ENCODE results near the gene OXTR.

OXTR gene

GRCh38 chr3:8769088-8769822, at the start of gene OXTR:
Gene OXTR (minus strand): TSS chr3:8769613. CDS start chr3:8768187, 1,426 bp downstream.
- in situ Hi-C loops (cut with MboI; ENCODE audit: low sequenced_read_pairs) = no loop called here

GRCh38 chr3:8817486-8817885, 48.1 kb upstream of the OXTR start:
- in situ Hi-C loops (cut with MboI; ENCODE audit: low sequenced_read_pairs) = no loop called here

- in situ Hi-C loops (cut with MboI; ENCODE audit: low sequenced_read_pairs) = no loop called here
Measured at GRCh38 chr3:8816106-8816505, 46.7 kb upstream of the OXTR start.

GRCh38 chr3:8813411-8813810, 44.0 kb upstream of the OXTR start:
- in situ Hi-C loops (cut with MboI; ENCODE audit: low sequenced_read_pairs) = no loop called here

DNA sequence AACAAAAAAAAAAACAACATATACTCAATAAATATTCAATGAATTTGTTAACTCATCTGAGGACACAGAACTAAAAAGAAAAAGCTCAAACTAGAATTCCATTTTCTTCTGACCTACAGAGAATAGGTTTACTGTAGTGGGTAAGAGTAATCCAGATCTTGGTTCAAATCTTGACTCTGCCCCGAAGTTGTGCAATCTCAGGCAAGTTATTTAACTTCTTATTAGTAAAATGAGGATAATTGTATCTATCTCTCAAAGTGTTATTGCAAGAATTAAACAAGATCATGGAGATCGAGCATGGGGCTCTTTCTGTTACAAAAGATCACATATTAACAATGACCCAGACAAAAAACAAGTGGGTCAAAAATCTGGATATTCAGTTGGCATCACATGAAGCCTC, 41.1 kb upstream of the OXTR start:
- in situ Hi-C loops (cut with MboI; ENCODE audit: low sequenced_read_pairs) = no loop called here

DNA sequence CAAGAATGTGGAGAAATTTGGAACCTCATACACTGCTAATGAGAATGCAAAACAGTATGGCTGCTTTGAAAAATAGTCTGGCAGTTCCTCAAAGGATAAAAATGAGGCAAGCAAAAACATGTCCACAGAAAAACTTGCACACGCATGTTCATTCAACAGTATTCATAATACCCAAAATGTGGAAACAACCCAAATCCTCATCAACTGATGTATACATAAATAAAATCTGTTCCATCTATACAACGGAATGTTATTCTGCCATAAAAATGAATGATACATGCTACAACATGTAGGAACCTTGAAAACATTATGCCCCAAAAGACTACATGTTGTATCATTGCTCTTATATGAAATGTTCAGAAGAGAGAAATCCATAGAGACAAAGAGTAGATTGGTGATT, 36.4 kb upstream of the OXTR start:
- in situ Hi-C loops (cut with MboI; ENCODE audit: low sequenced_read_pairs) = no loop called here

DNA sequence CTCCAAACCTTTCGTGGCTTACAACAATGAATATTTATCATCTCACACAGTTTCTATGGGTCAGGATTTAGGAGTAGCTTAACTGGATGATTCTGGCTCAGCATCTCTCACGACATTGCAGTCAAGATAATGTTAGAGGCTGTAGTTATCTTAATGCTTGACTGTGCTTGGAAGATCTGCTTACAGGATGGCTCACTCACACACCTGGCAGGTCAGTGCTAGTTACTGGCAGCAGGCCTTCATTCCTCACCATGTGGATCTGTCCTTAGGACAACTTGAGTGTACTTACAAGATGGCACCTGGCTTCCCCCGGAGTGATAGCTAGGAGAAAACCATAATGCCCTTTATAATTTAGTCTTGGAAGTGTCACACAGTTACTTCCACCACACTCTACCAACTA, 32.8 kb upstream of the OXTR start:
- in situ Hi-C loops (cut with MboI; ENCODE audit: low sequenced_read_pairs) = no loop called here

- in situ Hi-C loops (cut with MboI; ENCODE audit: low sequenced_read_pairs) = no loop called here
Measured at GRCh38 chr3:8800016-8800415, 30.6 kb upstream of the OXTR start.

DNA sequence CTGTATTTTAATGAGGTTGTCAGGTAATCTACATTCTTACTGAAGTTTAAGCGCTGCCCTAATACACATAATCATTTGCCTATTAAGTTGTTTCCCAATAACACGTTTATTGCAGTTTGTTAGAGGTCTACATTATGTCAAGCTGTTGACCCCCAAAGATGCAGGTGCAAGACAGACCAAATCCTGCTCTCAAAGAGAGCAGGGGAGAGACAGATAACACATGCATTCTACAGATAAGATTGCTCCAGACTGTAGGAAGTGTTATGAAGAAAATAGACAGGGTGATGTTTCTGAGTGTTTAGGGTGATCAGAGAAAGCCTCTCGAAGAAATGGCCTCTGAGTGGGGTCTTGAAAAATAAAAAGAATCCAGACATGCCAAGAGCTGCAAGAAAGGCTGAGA, 24.8 kb upstream of the OXTR start:
- in situ Hi-C loops (cut with MboI; ENCODE audit: low sequenced_read_pairs) = no loop called here

- in situ Hi-C loops (cut with MboI; ENCODE audit: low sequenced_read_pairs) = no loop called here
Measured at GRCh38 chr3:8793242-8793641, 23.8 kb upstream of the OXTR start.

- in situ Hi-C loops (cut with MboI; ENCODE audit: low sequenced_read_pairs) = no loop called here
Measured at GRCh38 chr3:8790529-8790928, 21.1 kb upstream of the OXTR start.

DNA sequence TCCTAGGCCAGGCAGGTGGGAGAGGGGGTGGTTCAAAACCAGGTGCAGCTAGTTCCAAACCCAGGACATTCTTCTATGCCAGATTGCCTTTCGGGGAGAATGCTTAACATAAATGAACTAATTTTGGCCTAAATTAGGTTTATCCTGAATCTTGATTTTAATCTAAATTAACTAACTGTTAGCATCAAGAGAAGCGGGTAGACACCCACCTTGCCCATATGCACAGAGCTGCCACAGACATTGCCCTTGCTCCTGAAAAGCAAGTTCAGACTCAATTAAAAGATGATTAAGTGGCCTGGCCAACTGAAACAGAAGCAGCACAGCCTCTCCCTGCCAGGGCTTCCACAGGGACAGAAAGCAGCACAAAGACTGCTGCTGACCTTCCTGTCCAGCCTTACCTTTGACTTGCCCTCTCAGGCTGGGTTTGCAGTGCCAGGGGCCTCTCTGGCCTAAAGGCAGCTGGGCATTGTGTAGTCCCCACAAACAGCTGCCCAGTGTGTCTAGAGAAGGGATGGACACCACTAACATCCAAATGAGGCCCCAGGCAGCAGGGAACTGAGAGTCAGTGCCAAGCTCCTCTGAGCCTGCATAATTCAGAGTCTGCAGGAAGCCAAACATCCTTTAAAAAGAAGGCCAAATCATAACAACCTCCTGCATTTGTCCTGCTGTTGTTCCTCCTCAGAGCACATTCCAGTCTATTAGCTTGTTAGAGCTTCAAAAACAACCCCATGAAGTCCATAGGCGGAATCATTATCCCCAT, 15.4 kb upstream of the OXTR start:
- in situ Hi-C loops (cut with MboI; ENCODE audit: low sequenced_read_pairs) = no loop called here

- in situ Hi-C loops (cut with MboI; ENCODE audit: low sequenced_read_pairs) = no loop called here
Measured at GRCh38 chr3:8780279-8780678, 10.9 kb upstream of the OXTR start.

DNA sequence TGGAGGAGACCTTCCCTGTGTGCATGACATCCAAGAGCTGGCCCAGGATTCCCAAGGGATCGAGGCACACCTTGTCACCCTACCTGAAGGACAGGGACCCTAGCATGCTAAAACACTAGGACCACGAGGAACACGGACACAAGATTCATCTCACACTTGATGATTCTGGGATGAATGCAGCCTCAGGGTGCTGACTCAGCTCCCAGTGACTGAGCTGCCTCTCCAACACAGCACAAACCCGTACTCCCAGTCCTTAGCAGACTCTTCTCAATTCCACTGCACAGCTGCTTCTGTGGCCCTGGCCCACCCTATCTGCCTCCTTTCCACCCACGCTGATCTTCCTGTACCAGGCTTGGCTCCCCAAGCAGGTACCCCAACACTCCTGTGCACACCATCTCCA, 9.1 kb upstream of the OXTR start:
- in situ Hi-C loops (cut with MboI; ENCODE audit: low sequenced_read_pairs) = no loop called here

DNA sequence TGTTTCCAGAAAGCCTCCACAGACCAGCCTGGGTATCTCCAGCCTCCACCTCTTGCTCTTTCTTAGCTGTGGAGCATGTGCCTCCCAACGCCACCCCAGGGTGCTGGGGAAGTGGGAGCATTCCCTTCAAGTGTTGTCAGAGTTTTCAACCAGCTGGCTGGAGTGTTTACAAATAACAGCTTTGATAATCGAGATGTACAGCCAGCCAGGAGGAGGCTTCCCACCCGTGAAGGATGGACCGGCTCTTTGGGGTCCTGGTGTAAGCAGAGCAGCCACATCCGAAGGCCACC, 8.5 kb upstream of the OXTR start:
- in situ Hi-C loops (cut with MboI; ENCODE audit: low sequenced_read_pairs) = no loop called here

- in situ Hi-C loops (cut with MboI; ENCODE audit: low sequenced_read_pairs) = no loop called here
Measured at GRCh38 chr3:8777201-8777977, 8.0 kb upstream of the OXTR start.

GRCh38 chr3:8776406-8776805, 7.0 kb upstream of the OXTR start:
- in situ Hi-C loops (cut with MboI; ENCODE audit: low sequenced_read_pairs) = no loop called here

GRCh38 chr3:8775602-8776001, 6.2 kb upstream of the OXTR start:
- in situ Hi-C loops (cut with MboI; ENCODE audit: low sequenced_read_pairs) = no loop called here

DNA sequence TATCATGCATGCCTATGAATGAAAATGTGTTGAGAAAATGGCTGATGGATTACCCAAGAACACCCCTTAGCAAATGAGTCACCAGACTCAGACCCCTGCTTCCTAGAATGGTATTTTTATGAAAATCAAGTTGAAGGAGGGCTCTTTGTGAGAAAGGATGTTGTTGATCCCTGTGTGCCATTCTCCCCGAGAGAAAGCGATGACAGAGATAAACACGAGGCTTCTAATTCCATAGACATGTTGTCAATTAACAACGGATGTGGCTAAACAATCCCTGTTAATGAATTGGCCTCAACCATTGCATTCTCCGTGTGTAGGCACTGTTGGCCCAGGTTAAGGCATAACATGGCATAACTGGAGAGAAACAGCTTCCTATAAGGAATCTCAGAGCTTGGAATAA, 5.8 kb upstream of the OXTR start:
- in situ Hi-C loops (cut with MboI; ENCODE audit: low sequenced_read_pairs) = no loop called here

DNA sequence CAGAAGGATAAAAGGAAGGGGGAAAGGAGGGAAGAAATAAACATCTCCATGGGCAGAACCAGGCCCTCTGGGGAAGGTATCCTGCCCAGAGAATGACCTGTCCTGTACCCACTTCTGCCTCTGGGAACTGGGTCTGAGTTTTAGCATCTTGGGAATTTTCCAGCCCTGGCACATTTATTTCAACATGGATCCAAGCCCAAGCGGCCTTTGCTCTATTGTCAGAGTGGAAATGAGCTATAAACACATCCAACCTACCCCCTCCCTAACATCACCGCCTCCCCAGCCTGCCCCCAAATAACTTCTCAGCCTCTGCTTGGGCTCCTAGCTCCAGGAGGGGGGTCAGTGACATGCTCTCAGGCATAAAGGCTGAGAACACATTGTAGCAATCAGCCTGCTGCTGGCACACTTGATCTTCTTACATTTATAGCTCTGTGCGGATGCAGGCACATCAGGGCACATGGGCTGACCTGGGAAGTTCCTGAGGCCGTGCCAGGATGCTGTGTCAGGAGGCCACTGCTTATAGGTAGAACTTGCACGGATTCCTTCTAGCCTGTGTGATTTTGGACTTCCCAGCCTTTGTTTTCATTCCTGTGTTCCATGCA, 4.6 kb upstream of the OXTR start:
- in situ Hi-C loops (cut with MboI; ENCODE audit: low sequenced_read_pairs) = no loop called here

DNA sequence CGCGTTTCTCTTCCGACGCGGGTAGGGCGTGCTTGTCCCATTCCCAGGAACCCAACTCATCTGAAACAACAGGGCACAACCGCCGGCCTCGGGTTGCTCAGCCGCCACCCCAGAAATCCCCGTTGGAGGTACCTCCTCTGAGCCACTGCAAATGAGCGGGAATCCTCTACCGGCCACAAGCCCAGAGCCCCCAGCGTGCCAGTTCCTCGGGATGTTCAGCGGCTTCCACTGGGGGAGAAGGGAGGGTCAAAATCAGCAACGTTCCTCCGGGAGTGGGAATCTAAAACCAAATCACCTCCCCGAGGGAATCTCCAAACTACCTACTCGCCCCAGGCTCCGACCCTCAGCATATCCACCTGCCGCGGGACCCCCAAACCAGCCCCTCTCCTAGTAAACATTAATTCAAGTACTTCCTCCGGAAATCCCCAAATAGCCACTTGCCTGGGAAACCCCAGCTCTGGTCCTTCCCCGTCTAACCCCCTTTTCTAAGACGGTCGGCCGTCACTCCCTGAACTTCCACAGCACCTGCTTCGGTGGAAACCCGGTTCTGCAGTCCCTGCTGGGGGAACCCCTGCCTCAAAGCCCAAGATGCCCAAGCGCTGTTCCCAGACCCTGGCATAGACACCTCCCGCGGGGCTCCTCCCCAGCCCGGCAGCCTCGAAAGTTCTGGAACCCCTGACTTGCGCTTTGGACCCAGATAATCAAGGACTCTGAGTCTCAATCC, 887 bp downstream of the OXTR start:
- in situ Hi-C loops (cut with MboI; ENCODE audit: low sequenced_read_pairs) = no loop called here

Measured in HL-60/S4 treated with phorbol 12-myristate 13-acetate at 8.2 ng/mL for 4 days and 3 days (cell line).